Gastroesophageal sphincter (tissue), 4 donors: ENCODE results near the gene REELD1. TPM values are rescaled to one million over a fixed set of nuclear protein-coding genes. Genes with fewer than 3 reads are reported as not detected.

ENCODE experiments used
- ATAC-seq: fragments of 150-250 bp; one replicate; pipeline ENCODE4 v1.9.1; 2016; ENCODE audit warnings: mild to moderate bottlenecking, moderate library complexity
- H3K27ac ChIP-seq, 4 donors: fragments of 200-600 bp; sonication (generic) in 3 of 4; 1 replicate in 3 of 4; 2 replicates in 1 of 4; pipeline ENCODE4 v1.5.1; 2016 to 2019
- H3K27me3 ChIP-seq: fragments of 200-600 bp; sonication (generic); one replicate; pipeline ENCODE4 v1.5.1; 2019
- H3K36me3 ChIP-seq, 2 donors: fragments of 200-600 bp; sonication (generic); one replicate each; pipeline ENCODE4 v1.5.1; 2019; ENCODE audit warnings: control low read depth in 1 of 2
- H3K4me1 ChIP-seq, 3 donors: fragments of 200-600 bp; sonication (generic); 1 replicate in 2 of 3; 2 replicates in 1 of 3; pipeline ENCODE4 v1.5.1; 2016 to 2019; ENCODE audit warnings: control low read depth in 2 of 3
- H3K4me3 ChIP-seq, 2 donors: fragments of 200-600 bp; sonication (generic); one replicate each; pipeline ENCODE4 v1.5.1; 2019; ENCODE audit warnings: mild to moderate bottlenecking in 1 of 2, moderate library complexity in 1 of 2
- H3K9me3 ChIP-seq, 3 donors: fragments of 200-600 bp; sonication (generic); one replicate each; pipeline ENCODE4 v1.5.1; 2017 to 2019; ENCODE audit warnings: control low read depth in 2 of 3
- CTCF ChIP-seq, 4 experiments: fragments of 200-600 bp in 2 of 4; fragments of 450-650 bp in 2 of 4; sonication (generic) in 1 of 4; IDR thresholded peaks; one replicate each; pipeline ENCODE4 v1.5.1; 2017 to 2019; ENCODE audit warnings: antibody characterized with exemption in 4 of 4, mild to moderate bottlenecking in 2 of 4, moderate library complexity in 2 of 4
- EP300 ChIP-seq: sonication (generic); formaldehyde crosslinking; IDR thresholded peaks from one replicate; pipeline ENCODE4 v1.6.1; 2017; ENCODE audit warnings: antibody characterized with exemption, mild to moderate bottlenecking
- POLR2A ChIP-seq, 2 donors: fragments of 450-650 bp; IDR thresholded peaks; one replicate each; pipeline ENCODE4 v1.6.1; 2017; ENCODE audit warnings: antibody characterized with exemption in 2 of 2, mild to moderate bottlenecking in 2 of 2, moderate library complexity in 1 of 2
- POLR2AphosphoS5 ChIP-seq: sonication (generic); formaldehyde crosslinking; IDR thresholded peaks from one replicate; pipeline ENCODE4 v1.6.1; 2017; ENCODE audit warnings: antibody characterized with exemption
- WGBS, 2 donors: methylation state at CpG; one replicate each; pipeline ENCODE4 v1.1.5; 2018; ENCODE audit warnings: low coverage in 1 of 2; 5-methylcytosine and 5-hydroxymethylcytosine counted together
- total RNA-seq, 4 donors: library from RNA; depleted of rRNA; stranded (reverse); fragments of >200 nt; gene quantifications; one replicate each; pipeline ENCODE4 v1.1.0, GENCODE V29; 2016

The REELD1 gene
- total RNA-seq, 4 donors from 2014 or later, result 0.78 to 1.4 TPM; not detected in 2

DNA sequence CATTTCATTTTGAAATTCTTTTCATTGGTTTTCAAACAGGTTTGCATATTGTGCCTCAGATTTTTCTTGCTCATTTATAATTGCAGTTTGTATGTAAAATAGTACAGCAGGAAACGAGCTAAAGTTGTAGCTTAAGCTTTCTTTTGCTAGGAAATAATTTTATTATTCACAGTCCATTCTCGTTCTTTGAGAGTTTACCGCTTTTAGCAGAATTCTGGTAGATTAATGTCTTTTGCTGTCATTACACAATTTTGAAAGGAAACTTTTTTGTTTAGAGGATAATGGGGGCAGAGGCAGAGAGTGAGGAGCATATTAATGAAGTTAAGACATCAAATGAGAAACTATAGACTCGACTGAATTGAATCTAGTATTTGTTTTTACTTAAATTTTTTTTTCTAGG, 28.3 kb upstream of the REELD1 start:
- Histone ChIP-seq H3K27me3 (no peaks in the 10 kb centered on the region), H3K36me3 (peaks cover 0 to 80% of the 10 kb centered on the region in 2 donors), H3K9me3 (no peaks in the 10 kb centered on the region), H3K27ac (no peak overlapping the region), H3K4me3 (no peak overlapping the region), H3K4me1 (peaks cover 0 to 10% (median 0%) of the 10 kb centered on the region in 3 donors)
- 75 to 94% methylated on average over 3 to 4 of the region's 4 CpGs for WGBS, 2 donors
- no peak for ATAC-seq
- TF ChIP-seq POLR2A (IDR thresholded peaks at IDR 0.05) (no peak), CTCF (IDR thresholded peaks at IDR 0.05) (no peak), POLR2AphosphoS5 (no peak), EP300 (no peak)

DNA sequence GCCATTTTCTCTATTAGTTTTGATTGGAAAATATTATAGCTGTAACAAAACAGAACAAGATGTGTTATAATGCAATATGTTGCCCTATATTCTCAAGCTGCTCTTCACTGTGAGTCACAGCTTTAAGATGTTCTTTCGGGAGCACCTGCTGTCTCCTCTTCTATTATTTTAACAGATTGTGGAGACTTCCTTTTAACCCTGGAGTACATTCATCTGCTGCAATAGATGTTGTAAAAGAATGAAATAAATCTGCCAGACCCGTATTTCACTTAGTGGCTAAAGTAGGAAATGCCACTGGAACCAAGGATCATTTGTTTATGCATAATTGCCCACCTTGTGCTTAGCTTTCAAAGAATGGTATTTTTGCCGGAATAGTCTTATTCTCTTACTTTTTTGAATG, 27.7 kb upstream of the REELD1 start:
- H3K36me3 ChIP-seq, result peaks cover 0 to 86% of the 10 kb centered on the region in 2 donors
- H3K4me1 ChIP-seq, result peaks cover 0 to 13% (median 0%) of the 10 kb centered on the region in 3 donors
- no peak overlapping the region for H3K4me3 ChIP-seq
- TF ChIP-seq CTCF (IDR thresholded peaks at IDR 0.05) (no peak), EP300 (no peak), POLR2A (IDR thresholded peaks at IDR 0.05) (no peak), POLR2AphosphoS5 (no peak)
- 78 to 84% methylated on average over 3 of the region's 3 CpGs for WGBS, 2 donors
- H3K9me3 ChIP-seq, result no peaks in the 10 kb centered on the region
- ATAC-seq, result no peak
- no peak overlapping the region for H3K27ac ChIP-seq
- no peaks in the 10 kb centered on the region for H3K27me3 ChIP-seq

DNA sequence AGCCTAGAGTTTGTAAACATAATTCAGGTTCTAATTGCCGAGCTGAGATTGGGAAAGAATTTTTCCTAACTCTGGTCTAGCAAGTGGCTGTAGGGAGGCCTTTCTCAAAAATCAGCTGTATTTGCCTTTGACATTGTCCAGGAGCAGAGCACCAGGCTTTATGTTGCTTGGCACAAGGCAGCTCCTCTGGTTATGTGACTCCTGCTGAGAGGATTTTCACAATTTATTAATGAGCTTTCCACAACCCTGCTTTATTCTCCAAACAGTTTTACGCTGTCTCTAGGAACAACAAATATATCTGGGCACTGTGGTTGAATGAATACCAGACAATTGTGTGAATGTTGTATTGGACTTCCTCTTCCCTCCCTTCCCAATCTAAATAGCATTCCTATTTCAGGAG, 23.9 kb upstream of the REELD1 start:
- H3K27me3 ChIP-seq, result no peaks in the 10 kb centered on the region
- 18 to 40% methylated on average over 2 of the region's 2 CpGs for WGBS, 2 donors
- ATAC-seq, result no peak

GRCh38 chr4:146191766-146192458, 22.4 kb upstream of the REELD1 start:
- no peaks in the 10 kb centered on the region for H3K27me3 ChIP-seq
- H3K36me3 ChIP-seq, result peaks cover 0 to 59% of the 10 kb centered on the region in 2 donors
- H3K4me3 ChIP-seq, result no peak overlapping the region
- peak; percentile 76 for ATAC-seq
- H3K9me3 ChIP-seq, result no peaks in the 10 kb centered on the region
- H3K4me1 ChIP-seq, result peaks cover 0 to 20% (median 0%) of the 10 kb centered on the region in 3 donors
- 61 to 71% methylated on average over 7 to 9 of the region's 9 CpGs for WGBS, 2 donors
- TF ChIP-seq EP300 (no peak), CTCF (IDR thresholded peaks at IDR 0.05) (peak in 2 of 4 experiments; percentile 7 to 8), POLR2AphosphoS5 (no peak)
- peak overlapping the region in 2 of 4 donors; percentile 32 to 38 for H3K27ac ChIP-seq

More for the DNA sequence above, 23.9 kb upstream of the REELD1 start:
- Histone ChIP-seq H3K27ac (peak overlapping the region in 2 of 4 donors; percentile 21 to 33), H3K4me3 (no peak overlapping the region), H3K36me3 (peaks cover 0 to 72% of the 10 kb centered on the region in 2 donors), H3K9me3 (no peaks in the 10 kb centered on the region), H3K4me1 (peaks cover 0 to 20% (median 0%) of the 10 kb centered on the region in 3 donors)
- no peak for TF ChIP-seq EP300
- TF ChIP-seq POLR2A (IDR thresholded peaks at IDR 0.05), result no peak
- TF ChIP-seq CTCF (IDR thresholded peaks at IDR 0.05), result no peak
- no peak for TF ChIP-seq POLR2AphosphoS5

DNA sequence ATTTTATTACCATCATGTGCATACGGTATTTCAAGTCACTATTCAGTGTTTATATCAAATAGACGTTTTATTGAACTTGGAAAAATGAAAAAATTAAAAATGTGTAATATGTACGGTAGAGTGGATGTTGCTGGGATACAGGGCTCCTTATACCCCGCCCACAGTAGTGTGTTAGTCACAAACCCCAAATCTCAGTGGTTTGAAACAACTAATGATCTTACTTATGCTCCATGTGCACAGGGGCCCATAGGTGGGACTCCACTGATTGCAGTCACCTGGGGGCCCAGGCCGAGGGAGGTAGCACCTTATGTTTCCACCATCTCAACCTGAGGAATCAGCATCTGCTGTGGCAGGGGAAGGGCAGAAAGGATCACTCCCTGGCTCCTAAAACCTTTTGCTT, 20.7 kb upstream of the REELD1 start:
- Histone ChIP-seq H3K4me1 (peaks cover 0 to 20% (median 0%) of the 10 kb centered on the region in 3 donors), H3K36me3 (peaks cover 0 to 42% of the 10 kb centered on the region in 2 donors), H3K9me3 (no peaks in the 10 kb centered on the region), H3K4me3 (no peak overlapping the region), H3K27ac (no peak overlapping the region), H3K27me3 (no peaks in the 10 kb centered on the region)
- ATAC-seq, result no peak
- 79 to 90% methylated on average over 4 of the region's 5 CpGs for WGBS, 2 donors
- TF ChIP-seq CTCF (IDR thresholded peaks at IDR 0.05) (no peak), POLR2AphosphoS5 (no peak), EP300 (no peak), POLR2A (IDR thresholded peaks at IDR 0.05) (no peak)
